GM18511 (cell line): Measurements from ENCODE around the gene ZFTA.
"Not testable (repeated sequence)": the region's sequence is repeated elsewhere in the genome, so short reads cannot be mapped to it uniquely, and the experiment has no call there.

Source experiments
- ATAC-seq: cut with Tn5 transposase; IDR thresholded peaks from one replicate; pipeline ENCODE4 v1.9.1; 2021; ENCODE audit warnings: mild to moderate bottlenecking, moderate library complexity; ENCODE audit not compliant: unreplicated experiment

Gene ZFTA

DNA sequence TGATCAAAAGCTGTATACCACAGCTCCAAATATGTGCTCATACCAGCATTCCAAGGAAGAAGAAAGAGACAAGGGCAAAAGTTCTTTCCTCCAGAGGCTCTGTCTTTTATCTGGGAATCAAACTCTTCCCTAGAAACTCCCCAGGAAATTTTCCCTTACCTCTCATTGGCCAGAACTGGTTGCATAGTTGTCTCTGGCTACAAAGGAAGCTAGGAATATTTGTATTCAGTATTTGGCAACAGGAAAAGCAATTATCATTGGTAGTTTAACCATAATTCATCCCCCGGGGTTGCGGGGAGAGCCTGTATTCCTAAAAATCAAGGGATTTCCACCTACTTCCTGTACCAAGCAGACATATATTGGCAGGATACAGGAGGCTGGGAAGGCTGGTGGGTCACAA, 10.5 kb upstream of the ZFTA start:
- no peak for ATAC-seq

DNA sequence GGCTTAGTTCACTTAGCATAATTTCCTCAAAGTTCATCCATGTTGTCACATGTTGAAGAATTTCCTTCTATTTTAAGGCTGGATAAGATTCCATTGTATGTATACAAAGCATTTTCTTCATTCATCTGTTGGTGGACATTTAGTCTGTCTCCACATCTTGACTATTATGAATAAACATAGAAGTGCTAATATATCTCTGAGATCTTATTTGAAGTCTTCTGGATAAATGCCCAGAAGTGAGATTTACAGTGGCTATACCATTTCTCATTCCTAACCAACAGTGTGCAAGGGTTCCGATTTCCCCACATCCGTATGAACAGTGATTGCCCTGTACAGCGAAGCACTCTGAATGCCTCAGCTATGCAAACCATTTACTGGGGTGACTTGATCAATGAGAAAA, 6.6 kb upstream of the ZFTA start:
- ATAC-seq: no peak

DNA sequence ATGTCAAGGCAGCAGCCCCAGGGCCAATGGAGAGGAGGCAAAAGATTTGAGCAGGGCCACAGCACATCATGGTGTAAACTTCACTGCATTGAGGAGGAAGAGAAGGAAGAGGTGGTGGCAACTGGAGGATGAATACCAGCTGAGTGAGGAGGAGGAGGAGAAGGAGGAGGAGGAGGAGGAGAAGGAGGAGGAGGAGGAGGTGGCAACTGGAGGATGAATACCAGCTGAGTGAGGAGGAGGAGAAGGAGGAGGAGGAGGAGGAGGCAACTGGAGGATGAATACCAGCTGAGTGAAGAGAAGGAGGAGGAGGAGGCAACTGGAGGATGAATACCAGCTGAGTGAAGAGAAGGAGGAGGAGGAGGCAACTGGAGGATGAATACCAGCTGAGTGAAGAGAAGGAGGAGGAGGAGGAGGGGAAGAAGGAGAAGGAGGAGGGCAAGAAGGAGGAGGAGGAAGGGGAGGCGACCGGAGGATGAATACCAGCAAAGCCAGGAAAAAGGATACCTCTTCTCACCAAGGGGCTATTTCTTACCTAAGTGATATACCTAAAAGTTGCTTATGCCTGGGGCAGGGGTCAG, 3.3 kb upstream of the ZFTA start:
- not testable (repeated sequence) for ATAC-seq

DNA sequence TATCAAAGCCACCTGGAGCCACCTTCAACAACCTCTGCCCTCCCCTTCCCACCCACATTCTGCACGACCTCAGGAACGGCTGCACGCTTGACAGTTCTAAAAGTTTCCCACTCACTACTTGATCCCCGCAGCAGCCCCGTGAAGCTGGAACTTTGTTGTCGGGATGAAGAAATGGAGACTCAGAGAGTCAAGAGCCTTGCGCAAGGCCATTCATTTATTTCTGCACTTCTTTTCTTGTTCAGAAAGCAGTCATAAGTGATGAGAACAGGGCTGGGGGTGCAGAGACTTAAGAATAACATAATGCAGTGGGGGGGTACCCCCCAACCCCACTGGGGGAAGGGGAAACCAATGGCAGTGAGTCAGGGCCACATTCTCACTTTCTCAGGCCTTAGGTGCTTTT, 2.2 kb upstream of the ZFTA start:
- no peak for ATAC-seq

DNA sequence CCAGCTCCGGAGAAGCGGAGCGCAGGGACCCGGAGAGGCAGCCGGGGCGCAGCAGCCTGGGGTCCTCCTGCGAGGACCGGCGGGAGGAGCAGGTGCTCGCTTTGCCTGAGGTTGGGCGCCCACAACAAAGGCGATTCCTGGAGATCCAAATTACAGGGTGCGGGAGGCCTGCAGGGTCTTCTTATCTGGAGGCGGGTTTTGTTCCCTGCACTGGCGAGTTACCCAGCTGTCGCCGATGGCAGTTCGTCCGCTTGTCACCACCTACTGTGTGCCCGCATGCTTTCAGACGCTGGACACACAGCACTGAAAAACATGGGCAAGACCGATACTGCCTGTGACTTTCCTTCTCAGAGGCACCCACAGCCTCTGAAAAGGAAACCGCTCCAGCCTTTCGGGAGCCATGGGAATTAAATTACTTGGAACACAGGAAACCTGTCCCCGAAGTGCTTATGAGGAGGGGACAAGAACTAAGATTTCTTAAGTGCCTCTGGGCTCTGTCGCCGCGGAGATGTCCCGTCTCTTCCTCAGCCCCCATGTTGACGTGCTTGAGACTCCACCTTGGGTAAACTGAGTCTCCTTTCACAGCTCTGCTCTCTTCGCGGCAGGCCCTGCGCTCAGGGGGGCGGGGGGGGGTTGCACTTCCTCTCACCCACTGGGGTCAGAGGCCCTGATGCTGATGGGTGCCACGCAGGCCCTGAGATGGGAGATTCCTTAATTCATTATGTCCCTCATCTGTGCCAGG, 1.3 kb upstream of the ZFTA start:
- no peak for ATAC-seq

DNA sequence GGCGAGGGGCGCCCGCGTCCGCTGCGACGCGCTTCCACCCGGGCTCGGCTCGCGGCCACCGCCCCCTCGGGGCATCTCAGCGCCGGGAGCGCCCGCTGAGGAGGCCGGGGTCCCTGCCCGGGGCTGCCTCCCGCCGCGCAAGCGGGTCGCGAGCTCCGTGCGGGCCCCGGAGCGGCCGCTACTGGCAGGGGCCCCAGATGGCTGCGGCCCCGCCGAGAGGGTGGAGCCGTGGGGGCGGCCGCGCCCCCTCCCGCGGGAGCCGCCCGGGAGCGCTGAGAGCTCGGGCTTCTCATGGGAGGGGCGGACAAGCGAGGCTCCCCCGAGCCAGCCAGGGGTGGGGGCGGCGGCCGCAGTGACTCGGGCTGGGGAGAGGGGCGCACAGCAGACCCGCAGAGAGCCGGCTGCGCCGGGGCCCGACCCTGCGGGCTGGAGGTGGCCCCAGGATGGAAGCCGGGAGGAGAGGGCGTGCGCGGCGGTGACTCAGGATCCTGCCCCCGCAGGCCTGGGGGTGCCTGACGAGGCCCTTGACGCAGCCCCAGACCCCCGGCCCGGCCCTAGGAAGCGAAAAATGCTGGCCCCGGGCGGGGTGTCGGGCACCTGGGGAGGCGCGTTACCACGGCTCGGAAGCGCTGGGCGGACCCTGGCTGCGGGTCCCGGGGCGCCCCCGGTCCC, 603 bp upstream of the ZFTA start:
- peak; percentile 39 for ATAC-seq

DNA sequence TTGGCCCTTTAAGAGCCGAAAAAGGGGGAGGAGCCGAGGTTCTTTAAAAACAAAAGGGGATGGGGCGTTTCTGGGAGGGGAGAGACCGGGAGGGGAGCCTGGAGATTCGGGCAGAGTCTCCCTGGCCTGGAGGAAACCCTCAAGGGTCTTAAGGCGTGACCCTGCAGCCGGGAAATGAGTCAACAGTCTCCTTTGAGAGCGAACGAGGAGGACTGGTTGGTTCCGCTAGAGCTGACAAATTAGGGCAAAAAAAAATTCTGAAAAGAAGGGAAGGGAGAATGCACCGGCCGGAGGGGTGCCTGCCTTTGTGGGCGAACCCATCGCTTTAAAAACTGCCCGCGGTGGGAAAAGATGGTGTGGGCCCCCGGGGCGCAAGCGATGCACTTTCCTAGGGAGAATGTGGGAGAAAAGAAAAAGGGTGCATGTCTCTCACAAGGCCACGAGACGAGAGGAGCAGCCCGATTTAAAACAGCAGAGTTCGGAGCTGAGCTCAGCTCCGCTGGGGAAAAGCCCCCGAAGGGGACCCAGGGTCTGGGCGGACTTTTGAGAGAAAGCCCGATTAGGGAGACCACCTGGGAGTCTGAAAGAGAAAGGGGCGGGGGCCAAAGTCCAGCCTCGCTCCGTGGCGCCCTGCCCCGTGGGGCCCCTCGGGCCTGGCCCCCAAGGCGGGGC, 874 bp downstream of the ZFTA start:
- peak; percentile 43 for ATAC-seq

DNA sequence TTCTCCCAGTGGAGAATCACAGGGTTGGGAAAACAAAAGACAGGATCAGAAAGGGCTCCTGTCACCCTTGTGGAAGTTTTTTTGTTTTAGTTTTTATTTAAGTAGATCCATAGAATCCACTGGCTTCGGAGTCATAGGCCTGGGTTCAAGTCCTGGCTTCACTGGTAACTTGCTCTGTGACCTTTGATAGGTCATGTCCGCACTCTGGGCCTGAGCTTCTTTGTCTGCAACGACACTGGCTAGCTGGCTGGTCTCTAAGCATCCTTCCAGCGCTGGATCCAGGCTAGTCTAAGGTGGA, 1.4 kb downstream of the ZFTA start:
- ATAC-seq: no peak

DNA sequence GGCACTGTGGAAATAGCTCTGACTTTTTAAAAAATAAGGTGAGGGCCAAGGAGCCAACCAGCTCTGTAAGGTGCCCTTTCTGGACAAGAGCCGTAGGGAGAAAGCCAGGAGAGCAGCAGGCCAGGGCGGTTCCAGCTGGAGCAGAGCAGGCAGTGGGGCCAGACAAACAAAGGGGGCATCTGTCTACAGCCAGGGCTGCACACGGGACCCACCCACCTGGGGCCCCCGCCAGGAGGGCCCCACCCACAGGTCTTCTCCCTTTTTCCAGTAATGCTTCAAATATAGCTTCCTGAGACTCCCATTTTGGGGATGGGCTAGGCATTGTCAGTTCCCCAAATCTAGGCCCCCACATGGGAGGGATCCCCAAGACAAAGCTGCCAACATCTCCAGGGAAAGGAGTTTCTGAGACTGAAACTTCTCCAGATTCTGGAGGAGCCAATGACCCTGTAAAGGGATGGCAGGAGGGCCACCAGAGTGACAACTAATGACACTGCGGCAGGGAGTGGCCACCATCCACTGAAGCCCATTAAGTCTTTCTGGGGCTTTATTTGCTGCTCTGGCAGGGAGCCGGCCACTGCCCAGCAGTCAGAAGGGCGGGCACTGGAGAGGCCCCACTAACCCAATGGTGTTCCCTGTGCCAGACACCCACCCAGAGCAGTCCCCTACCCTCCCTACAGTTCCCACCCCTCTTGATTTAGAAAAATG, 1.9 kb downstream of the ZFTA start:
- no peak for ATAC-seq

DNA sequence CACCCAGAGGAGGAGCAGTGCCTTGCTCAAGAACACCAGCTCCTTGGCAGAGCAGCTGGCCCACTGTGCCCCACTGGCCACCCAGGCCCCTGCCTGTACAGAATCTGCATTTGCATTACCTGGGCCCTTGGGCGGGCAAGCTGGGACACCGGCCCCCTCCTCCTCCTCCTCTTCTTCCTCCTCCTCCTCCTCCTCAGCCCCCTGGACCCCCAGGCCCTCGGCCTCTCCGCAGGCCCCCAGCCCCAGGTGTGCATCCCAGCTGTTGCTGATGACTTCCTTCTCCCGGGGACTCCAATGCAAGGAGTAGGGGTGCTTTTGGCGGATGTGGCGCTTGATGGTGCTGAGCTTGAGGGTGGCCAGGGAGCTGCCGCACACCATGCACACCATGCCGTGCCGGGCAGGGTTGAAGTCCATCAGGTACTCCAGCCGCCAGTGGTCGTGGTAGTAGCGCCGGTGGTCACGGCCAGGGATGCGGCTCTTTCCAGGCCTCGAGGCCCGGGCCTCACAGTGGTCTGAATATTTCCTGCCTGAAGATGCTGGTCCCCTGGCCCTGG, 2.8 kb downstream of the ZFTA start:
- ATAC-seq: no peak

DNA sequence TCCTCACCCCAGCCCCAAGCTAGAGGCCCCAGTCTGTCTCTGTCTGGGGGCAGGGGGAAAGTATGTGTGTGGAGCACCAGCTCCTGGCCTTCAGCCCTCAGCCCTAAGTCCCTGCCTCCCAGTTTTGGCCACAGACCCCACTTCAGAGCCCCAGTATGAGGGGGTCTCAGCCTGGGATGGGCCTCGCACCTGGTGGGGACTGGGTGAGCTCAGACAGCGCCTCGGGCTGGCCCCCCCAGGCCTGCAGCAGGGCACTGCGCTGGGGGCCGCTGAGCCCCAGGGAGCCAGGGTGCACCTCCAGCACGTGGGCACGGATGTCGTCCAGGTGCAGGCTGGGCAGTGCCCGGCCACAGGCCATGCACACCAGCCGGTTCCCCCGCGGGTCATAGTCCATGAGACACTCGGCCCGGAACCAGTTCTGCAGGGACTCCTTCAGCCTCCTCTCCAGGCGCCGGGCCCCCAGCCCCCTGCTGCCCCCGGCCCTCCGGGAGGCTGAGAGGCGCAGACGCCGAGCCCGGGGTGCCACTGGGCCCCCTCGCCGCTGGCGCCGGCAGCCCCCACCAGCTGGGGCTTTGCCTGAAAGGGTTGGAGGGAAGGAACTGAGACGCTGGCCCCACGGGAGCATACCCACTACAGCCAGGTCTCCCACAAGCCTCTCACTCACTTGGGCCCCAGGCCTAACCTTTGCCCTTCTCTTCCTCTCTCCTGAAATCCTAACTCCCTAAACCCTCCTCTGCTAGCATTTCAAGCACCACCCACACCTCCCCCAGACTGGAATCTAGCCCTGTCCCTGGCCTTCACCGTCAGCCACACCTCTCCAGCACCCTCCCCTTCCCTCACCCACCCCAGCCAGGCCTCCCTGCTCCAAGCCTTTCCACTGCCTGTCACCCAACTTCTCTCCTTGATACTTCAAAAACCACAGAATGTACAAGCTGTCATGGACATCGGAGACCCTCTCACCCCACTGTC, 3.6 kb downstream of the ZFTA start:
- no peak for ATAC-seq

DNA sequence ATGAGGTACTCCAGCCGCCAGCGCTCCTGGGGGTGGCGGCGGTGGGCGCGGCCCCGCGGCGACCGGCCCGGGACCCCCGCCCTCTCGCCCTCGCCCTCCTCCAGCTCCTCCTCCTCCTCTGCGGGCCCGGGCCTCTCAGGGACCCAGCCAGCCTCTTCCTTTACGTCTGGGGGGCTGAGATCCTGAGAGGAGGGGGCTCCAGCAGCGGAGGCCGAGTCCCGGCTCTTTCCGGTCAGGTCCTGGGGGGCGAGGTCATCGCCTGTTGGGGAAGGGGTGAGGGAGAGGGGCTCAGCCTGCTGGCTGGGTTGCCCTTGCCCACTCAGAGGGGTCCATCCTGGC, 4.3 kb downstream of the ZFTA start:
- no peak for ATAC-seq

DNA sequence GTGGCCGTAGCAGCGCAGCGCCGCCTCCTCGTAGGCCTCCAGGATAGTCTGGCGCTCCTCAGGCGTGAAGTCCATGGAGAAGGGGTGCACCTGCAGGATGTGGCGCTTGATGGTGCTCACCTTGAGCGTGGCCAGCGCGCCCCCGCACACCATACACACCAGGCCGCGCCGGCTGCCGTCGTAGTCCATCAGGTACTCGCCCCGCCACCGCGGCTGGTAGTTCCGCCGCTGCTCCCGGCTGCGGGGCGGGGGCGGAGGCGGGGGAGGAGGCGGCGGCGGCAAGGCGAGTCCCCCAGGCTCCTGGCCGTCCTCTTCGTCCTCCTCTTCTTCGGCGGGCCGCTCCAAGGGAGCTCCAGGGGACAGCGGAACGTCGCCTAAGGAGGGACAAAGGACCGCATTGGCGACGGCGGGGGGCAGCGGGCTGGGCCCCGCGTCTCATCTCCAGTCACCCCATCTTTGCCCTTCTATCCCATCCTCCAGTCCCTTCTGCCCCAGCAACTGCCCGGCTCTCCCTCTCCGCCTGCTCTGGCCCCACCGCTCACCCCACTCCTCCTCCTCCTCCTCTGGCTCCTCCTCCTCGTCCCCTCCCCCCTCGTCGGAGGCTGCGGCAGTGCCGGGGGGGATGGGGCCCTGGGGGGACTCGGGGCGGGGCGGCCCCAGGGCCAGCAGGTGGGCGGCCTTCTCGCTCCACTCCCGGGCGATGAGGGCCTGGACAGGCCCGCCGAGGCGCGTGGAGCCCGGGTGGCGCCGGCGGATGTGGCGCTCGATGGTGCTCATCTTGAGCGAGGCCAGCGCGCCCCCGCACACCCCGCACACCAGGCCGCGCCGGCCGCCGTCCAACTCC, 4.9 kb downstream of the ZFTA start:
- no peak for ATAC-seq

DNA sequence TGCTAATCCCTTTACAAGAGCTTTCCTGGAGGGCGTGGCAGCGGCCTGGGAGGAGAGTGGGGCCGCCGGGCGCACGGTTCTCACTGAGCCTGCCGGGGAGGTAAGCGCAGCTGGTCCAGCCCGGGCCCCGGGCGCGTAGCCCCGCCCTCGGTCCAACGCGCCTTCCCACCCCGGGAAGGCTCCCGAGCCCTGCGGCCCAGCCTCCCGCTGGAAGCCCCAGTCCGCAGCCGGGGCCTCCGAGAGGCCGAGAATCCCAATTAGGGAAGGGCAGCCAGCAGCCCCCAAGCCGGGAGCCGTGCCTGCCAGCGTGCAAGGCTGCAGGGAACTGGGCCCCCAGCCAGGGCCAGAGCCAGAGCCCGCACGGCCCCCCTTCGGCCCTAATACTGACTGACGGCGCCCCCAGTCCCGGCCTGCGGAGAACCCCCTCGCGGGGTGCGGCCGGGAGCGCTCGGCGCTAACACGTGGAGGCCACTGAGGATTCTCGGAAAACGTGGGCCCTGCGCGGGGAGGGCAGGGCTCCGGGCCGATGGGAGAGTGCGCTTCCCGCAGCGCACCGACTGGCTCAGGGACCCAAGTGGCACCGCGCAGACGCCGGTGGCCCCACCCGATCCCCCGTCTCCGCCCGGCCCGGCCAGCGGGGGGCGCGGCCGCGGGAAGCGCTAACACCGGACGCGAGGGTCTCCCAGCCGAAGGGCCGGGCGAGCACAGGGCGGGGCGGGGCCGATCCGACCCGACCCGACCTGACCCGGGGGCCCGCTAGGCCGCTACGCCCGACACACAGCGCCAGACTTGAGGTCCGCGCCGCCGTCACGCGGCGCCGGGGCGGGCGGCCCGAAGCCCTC, 5.7 kb downstream of the ZFTA start:
- ATAC-seq: no peak

DNA sequence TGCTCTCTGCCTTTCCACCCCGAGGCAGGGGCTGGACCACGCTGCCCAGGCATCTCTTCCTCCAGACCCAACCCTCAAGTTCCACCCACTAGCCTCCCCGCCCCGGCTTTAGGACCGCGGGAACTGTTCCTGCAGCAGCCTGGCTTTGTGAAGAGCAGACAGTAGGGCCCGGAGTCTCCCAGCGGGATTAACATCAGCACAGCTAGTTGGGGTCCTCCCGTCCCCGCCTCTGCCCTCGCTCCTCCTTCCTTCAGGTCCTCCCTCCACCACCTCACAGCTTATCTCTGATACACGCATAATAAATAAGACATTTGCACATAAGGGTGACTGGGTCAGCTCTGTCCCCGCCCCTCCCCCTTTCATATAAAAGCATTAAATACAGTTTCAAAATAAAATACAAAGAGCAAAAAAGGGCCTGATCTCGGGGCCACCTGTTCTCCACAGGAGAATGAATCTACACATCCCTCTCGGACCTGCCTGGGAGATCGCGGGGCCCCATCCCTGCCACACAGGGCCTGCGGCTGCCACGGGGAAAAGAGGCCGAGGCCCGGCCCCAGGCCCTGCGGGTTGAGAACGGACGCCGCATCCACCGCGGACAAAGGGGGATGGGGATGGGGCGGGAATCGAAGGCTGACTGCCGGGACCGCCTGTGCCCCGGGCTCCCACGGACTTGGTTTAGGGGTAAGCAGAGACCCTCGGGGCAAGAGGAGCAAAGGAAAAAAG, 6.5 kb downstream of the ZFTA start:
- no peak for ATAC-seq

DNA sequence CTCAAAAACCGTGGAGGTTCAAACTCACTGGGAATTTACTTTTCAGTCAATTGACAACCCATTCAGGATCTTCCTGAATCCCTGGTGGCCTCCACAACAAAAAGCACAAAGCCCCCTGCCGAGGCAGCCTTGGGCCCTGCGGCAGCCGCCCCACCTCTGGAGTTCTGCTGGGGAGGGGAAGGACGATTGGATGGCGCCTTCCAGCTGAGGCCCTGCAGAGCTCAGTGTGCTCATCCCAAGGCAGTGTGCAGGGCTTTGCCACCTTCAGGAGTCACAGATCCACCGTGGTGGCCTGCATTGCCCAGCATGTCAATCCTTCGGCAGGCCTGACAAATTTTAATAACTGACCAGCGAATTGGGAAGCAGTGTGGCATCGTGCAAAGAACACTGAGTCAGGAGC, 7.4 kb downstream of the ZFTA start:
- no peak for ATAC-seq

DNA sequence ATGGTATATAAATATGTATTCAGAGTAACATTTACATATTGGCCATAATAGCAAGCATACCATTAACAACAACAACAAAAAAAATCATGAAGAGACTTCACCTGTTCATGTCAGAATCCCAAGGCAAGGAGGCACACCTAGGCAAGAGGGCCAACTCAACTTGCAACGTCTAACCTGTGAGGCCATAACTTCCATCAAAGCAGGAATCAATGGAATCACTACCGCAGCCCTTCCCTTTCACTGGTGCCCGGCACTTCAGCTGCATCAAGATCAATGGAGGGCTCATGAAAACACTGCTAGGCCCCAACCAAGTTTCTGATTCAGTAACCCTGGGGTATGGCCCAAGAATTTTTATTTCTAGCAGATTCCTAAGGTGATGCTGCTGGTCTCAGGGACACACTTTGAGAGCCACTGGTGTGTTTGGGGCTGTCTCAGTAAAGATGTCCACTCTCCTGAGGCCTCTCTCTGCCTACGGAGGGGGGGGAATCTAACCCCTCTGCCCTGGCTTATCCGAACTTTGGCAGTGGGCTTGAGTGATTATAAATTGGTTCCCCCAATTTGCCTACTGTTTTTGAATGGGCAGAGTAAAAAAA, 8.0 kb downstream of the ZFTA start:
- ATAC-seq: no peak
